MM.1S (cell line): ENCODE measurements around the gene METTL18.

Experiments used
- DNase-seq: peaks from one replicate; pipeline ENCODE4 v3.0.0-alpha.2; 2015
- H2AFZ ChIP-seq: fragments of 300-600 bp; sonication (generic); 2 replicates; pipeline ENCODE4 v1.6.0; 2016; ENCODE audit warnings: antibody characterized with exemption, low read length
- H3F3A ChIP-seq: fragments of 300-600 bp; sonication (generic); 2 replicates; pipeline ENCODE4 v1.6.1; 2016; ENCODE audit warnings: mild to moderate bottlenecking, antibody characterized with exemption, low read length, moderate library complexity, mixed read lengths; ENCODE audit not compliant: insufficient read depth
- H3K27ac ChIP-seq: fragments of 300-600 bp; sonication (generic); 2 replicates; pipeline ENCODE4 v1.5.1; 2016; ENCODE audit warnings: mild to moderate bottlenecking, low read length
- H3K27me3 ChIP-seq: fragments of 300-600 bp; sonication (generic); replicated peaks from 2 replicates; pipeline ENCODE4 v1.6.0; 2016; ENCODE audit warnings: low read length; ENCODE audit not compliant: insufficient read depth
- H3K36me3 ChIP-seq: fragments of 300-600 bp; sonication (generic); replicated peaks from 2 replicates; pipeline ENCODE4 v1.6.1; 2016; ENCODE audit warnings: mild to moderate bottlenecking, low read length, mixed read lengths; ENCODE audit not compliant: insufficient read depth
- H3K4me1 ChIP-seq: fragments of 300-600 bp; sonication (generic); 2 replicates; pipeline ENCODE4 v1.6.1; 2016; ENCODE audit warnings: low read length, mixed read lengths
- H3K4me2 ChIP-seq: fragments of 300-600 bp; sonication (generic); 2 replicates; pipeline ENCODE4 v1.6.0; 2016; ENCODE audit warnings: low read depth, low read length
- H3K4me3 ChIP-seq: fragments of 300-600 bp; sonication (generic); 2 replicates; pipeline ENCODE4 v1.5.1; 2016; ENCODE audit warnings: low read length, mixed read lengths
- H3K79me2 ChIP-seq: fragments of 300-600 bp; sonication (generic); 2 replicates; pipeline ENCODE4 v1.6.1; 2016; ENCODE audit warnings: mixed run types, low read length, mixed read lengths
- H3K9ac ChIP-seq: fragments of 300-600 bp; sonication (generic); 2 replicates; pipeline ENCODE4 v1.6.1; 2016; ENCODE audit warnings: low read length, mixed read lengths
- H3K9me2 ChIP-seq: fragments of 300-600 bp; sonication (generic); replicated peaks from 2 replicates; pipeline ENCODE4 v1.6.1; 2016; ENCODE audit warnings: mild to moderate bottlenecking, low read length, mixed read lengths; ENCODE audit not compliant: insufficient read depth
- H3K9me3 ChIP-seq: fragments of 300-600 bp; sonication (generic); replicated peaks from 2 replicates; pipeline ENCODE4 v1.6.1; 2016; ENCODE audit warnings: mild to moderate bottlenecking, low read length, mixed read lengths; ENCODE audit not compliant: insufficient read depth
- H4K20me1 ChIP-seq: fragments of 300-600 bp; sonication (generic); 2 replicates; pipeline ENCODE4 v1.6.1; 2016; ENCODE audit warnings: mild to moderate bottlenecking, low read length, moderate library complexity, mixed read lengths; ENCODE audit not compliant: insufficient read depth
- EZH2 ChIP-seq: fragments of 300-600 bp; sonication (generic); optimal IDR thresholded peaks from 2 replicates; pipeline ENCODE3; 2017; ENCODE audit warnings: low read depth, mild to moderate bottlenecking, antibody characterized with exemption, low read length, mixed read lengths
- EZH2phosphoT487 ChIP-seq: fragments of 300-600 bp; sonication (generic); IDR thresholded peaks from 2 replicates; pipeline ENCODE4 v1.6.1; 2018; ENCODE audit warnings: antibody characterized with exemption, low read length
- TF ChIP-seq, protein P1 (sequence below): fragments of 300-600 bp; sonication (generic); IDR thresholded peaks from 2 replicates; pipeline ENCODE4 v1.5.1; 2016; ENCODE audit warnings: antibody characterized with exemption, low read length, mixed read lengths

Gene METTL18

DNA sequence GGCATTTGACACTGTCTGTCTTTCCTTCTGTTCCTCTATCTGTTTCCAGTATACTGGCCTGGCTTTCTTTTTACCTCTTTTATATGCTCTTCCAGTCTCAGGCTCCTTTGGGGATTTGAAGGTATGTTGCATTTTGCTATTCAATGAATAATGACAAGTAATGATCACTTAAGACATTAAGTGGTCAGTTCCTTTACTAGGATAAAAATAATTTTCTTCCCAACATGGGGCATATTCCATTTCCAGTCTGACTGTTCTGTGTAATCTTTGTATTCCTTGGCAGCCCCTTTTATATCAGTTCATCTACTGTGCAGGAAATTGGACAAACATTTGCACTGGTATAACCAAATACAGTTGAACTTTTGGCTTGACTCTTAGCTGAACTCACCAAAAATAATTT, 15.6 kb downstream of the METTL18 start:
- Histone ChIP-seq H3K36me3 (no peaks in the 10 kb centered on the region), H3K27ac (no peak overlapping the region), H3K4me3 (no peak overlapping the region), H3F3A (no peaks in the 10 kb centered on the region), H3K4me2 (no peak overlapping the region), H3K79me2 (no peaks in the 10 kb centered on the region), H3K9me2 (no peaks in the 10 kb centered on the region), H4K20me1 (no peaks in the 10 kb centered on the region), H3K9me3 (no peaks in the 10 kb centered on the region), H2AFZ (no peak overlapping the region), H3K9ac (no peak overlapping the region), H3K4me1 (no peaks in the 10 kb centered on the region), H3K27me3 (no peaks in the 10 kb centered on the region)
- DNase-seq, result no peak
- no peak for TF ChIP-seq EZH2phosphoT487
- TF ChIP-seq EZH2, result no peak
- TF ChIP-seq, protein P1, sequence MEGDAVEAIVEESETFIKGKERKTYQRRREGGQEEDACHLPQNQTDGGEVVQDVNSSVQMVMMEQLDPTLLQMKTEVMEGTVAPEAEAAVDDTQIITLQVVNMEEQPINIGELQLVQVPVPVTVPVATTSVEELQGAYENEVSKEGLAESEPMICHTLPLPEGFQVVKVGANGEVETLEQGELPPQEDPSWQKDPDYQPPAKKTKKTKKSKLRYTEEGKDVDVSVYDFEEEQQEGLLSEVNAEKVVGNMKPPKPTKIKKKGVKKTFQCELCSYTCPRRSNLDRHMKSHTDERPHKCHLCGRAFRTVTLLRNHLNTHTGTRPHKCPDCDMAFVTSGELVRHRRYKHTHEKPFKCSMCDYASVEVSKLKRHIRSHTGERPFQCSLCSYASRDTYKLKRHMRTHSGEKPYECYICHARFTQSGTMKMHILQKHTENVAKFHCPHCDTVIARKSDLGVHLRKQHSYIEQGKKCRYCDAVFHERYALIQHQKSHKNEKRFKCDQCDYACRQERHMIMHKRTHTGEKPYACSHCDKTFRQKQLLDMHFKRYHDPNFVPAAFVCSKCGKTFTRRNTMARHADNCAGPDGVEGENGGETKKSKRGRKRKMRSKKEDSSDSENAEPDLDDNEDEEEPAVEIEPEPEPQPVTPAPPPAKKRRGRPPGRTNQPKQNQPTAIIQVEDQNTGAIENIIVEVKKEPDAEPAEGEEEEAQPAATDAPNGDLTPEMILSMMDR, result no peak

DNA sequence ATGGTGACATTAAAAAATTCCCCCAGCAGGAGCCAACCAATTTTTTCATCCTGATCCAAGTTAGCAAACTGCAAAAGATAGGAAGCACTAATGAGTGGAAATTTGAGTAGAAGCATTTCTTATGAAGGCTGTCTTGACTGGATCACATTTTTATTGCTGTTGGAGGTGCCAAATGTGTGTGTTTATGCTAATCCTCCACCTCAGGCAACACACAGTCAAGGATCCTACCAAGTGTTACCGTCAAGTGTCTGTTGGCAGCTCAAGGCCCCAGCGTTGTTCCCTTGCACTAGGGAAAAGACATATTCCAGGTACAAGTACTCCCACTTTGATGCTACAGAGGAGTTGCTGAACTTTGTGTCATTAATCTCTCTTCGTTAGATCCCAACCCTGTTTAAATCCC, 18.3 kb downstream of the METTL18 start:
- Histone ChIP-seq H3K4me1 (no peaks in the 10 kb centered on the region), H3K9me3 (no peaks in the 10 kb centered on the region), H4K20me1 (no peaks in the 10 kb centered on the region), H3K4me3 (no peak overlapping the region), H3K27me3 (no peaks in the 10 kb centered on the region), H2AFZ (no peak overlapping the region), H3K9me2 (no peaks in the 10 kb centered on the region), H3K27ac (no peak overlapping the region), H3K36me3 (no peaks in the 10 kb centered on the region), H3K4me2 (no peak overlapping the region), H3K9ac (no peak overlapping the region), H3K79me2 (no peaks in the 10 kb centered on the region), H3F3A (no peaks in the 10 kb centered on the region)
- TF ChIP-seq EZH2phosphoT487 (no peak), EZH2 (no peak)
- TF ChIP-seq, protein P1, result no peak
- no peak for DNase-seq

DNA sequence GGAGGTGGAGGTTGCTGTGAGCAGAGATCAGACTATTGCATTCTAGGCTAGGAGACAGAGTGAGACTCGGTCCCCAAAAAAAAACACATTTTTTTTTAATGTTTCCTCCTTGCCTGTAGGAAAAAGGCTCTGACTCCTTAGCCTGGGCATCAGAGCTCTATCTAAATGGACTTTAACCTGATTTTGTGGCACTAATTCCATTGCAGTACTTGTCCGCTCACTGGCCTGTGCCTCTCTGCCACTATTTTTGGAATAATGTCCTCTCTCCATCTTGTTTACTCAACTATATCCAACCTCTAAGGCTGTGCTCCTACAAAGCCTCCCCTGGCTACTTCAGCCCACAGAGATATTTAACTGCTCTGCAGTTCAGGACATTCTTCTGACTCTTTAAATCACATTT, 26.5 kb downstream of the METTL18 start:
- Histone ChIP-seq H3K4me1 (no peaks in the 10 kb centered on the region), H3K27me3 (no peaks in the 10 kb centered on the region), H3K4me2 (no peak overlapping the region), H2AFZ (no peak overlapping the region), H3K9ac (no peak overlapping the region), H3K9me3 (no peaks in the 10 kb centered on the region), H3K9me2 (no peaks in the 10 kb centered on the region), H3K27ac (no peak overlapping the region), H3K4me3 (no peak overlapping the region), H4K20me1 (no peaks in the 10 kb centered on the region; the same call in 1 of the 2 replicates), H3K36me3 (no peaks in the 10 kb centered on the region), H3K79me2 (no peaks in the 10 kb centered on the region), H3F3A (no peaks in the 10 kb centered on the region)
- DNase-seq, result no peak
- TF ChIP-seq EZH2phosphoT487, result no peak
- TF ChIP-seq, protein P1, result no peak
- TF ChIP-seq EZH2, result no peak
